Measurements from ENCODE around the gene CAP1. TPM values are rescaled to one million over a fixed set of nuclear protein-coding genes. Genes with fewer than 3 reads are reported as not detected.

Gene CAP1
- total and polyA plus RNA-seq, 9 of the 15 experiments (the other 6 are each of a cell fraction or from before 2014, with no cell fraction given) = 230 to 658 (median 281) TPM

GRCh38 chr1:40096977-40097782 is 56.7 kb downstream of the CAP1 start, which contains the start of gene PPT1 (continued):
- TF ChIP-seq TFE3 (CRISPR knock-in tag; IDR thresholded peaks at IDR 0.05) (peak; percentile 99), ELK1 (CRISPR knock-in tag; IDR thresholded peaks at IDR 0.05) (no peak), ZNF282 (CRISPR knock-in tag; IDR thresholded peaks at IDR 0.05) (no peak), SIN3B (IDR thresholded peaks at IDR 0.05; ENCODE audit: low read depth) (peak; percentile 99), ZNF668 (CRISPR knock-in tag; IDR thresholded peaks at IDR 0.05) (no peak), SLC30A9 (CRISPR knock-in tag; IDR thresholded peaks at IDR 0.05) (no peak), ESRRA (IDR thresholded peaks at IDR 0.05; ENCODE audit: borderline replicate concordance, low read depth) (peak; percentile 91; the same call in 1 of the 2 replicates), MITF (IDR thresholded peaks at IDR 0.05) (peak; percentile 94), ZBTB43 (CRISPR knock-in tag; IDR thresholded peaks at IDR 0.05) (peak; percentile 95), ZBTB2 (IDR thresholded peaks at IDR 0.05) (peak; percentile 63; the same call in 1 of the 2 replicates), TBP (optimal IDR thresholded peaks at IDR 0.05; ENCODE audit: low read depth, low read length) (peak; percentile 91), NONO (IDR thresholded peaks at IDR 0.05; ENCODE audit: low read depth in 2 of 2, low read length in 1 of 2) (peak; percentile 62 to 66; a peak in 3 of 4 replicates), ZSCAN32 (CRISPR knock-in tag; IDR thresholded peaks at IDR 0.05) (no peak), FOXM1 (IDR thresholded peaks at IDR 0.05; ENCODE audit: low read depth) (no peak), FOXM1 (CRISPR knock-in tag; IDR thresholded peaks at IDR 0.05; ENCODE audit: low read depth) (peak; percentile 93), HDAC8 (tag; IDR thresholded peaks at IDR 0.05) (peak; percentile 41; the same call in 1 of the 2 replicates)
